Lower lobe of right lung (tissue), 2 donors: ENCODE data around the gene DMRT2. TPM values are rescaled to one million over a fixed set of nuclear protein-coding genes. Genes with fewer than 3 reads are reported as not detected.

Experiments
- ATAC-seq, 2 donors: fragments of 200-7000 bp; cut with Tn5 transposase; one replicate each; pipeline ENCODE4 v1.9.1; 2020 to 2022; ENCODE audit warnings: mild to moderate bottlenecking in 2 of 2, moderate library complexity in 2 of 2
- DNase-seq: peaks from one replicate; pipeline ENCODE4 v3.0.0-alpha.2; 2020
- H3K27ac ChIP-seq: fragments of 200-600 bp; one replicate; pipeline ENCODE4 v1.8.0; 2022
- H3K27me3 ChIP-seq: fragments of 200-600 bp; one replicate; pipeline ENCODE4 v1.8.0; 2022; ENCODE audit warnings: low read depth
- H3K36me3 ChIP-seq: fragments of 200-600 bp; one replicate; pipeline ENCODE4 v1.8.0; 2022; ENCODE audit warnings: mild to moderate bottlenecking
- H3K4me1 ChIP-seq: fragments of 200-600 bp; one replicate; pipeline ENCODE4 v1.8.0; 2022
- H3K4me3 ChIP-seq: fragments of 200-600 bp; one replicate; pipeline ENCODE4 v1.8.0; 2022; ENCODE audit warnings: mild to moderate bottlenecking
- H3K9me3 ChIP-seq: fragments of 200-600 bp; one replicate; pipeline ENCODE4 v1.8.0; 2022
- intact Hi-C: fragments of 100-400 bp; cut with DNase I; formaldehyde crosslinking; loops from one replicate; pipeline ENCODE4 v1.11.0; 2022
- total RNA-seq: library from RNA; stranded (reverse); fragmentation: NEBNext Ultra II Directional; extraction: Animal tissue kit (Norgen Biotek cat#: 25700); gene quantifications from one replicate; pipeline ENCODE4 v1.2.1, GENCODE V29; 2021
- TF ChIP-seq, protein P1 (sequence below): fragments of 200-600 bp; IDR thresholded peaks from one replicate; pipeline ENCODE4 v1.8.0; 2022; ENCODE audit warnings: antibody characterized with exemption, mild to moderate bottlenecking
- donor health status: DM: no; HTN: yes; CAD: no; lungs with severe emphysema.

The DMRT2 gene
- total RNA-seq, 1 donor from 2014 or later, result 0.86 TPM

- intact Hi-C loops, result no loop called here
- Histone ChIP-seq H3K27me3 (peaks cover 100% of the 10 kb centered on the region), H3K4me1 (peaks cover 46% of the 10 kb centered on the region), H3K4me3 (peak overlapping the region; percentile 59), H3K36me3 (no peaks in the 10 kb centered on the region), H3K27ac (no peak overlapping the region), H3K9me3 (no peaks in the 10 kb centered on the region)
- no peak for DNase-seq
- TF ChIP-seq, protein P1, sequence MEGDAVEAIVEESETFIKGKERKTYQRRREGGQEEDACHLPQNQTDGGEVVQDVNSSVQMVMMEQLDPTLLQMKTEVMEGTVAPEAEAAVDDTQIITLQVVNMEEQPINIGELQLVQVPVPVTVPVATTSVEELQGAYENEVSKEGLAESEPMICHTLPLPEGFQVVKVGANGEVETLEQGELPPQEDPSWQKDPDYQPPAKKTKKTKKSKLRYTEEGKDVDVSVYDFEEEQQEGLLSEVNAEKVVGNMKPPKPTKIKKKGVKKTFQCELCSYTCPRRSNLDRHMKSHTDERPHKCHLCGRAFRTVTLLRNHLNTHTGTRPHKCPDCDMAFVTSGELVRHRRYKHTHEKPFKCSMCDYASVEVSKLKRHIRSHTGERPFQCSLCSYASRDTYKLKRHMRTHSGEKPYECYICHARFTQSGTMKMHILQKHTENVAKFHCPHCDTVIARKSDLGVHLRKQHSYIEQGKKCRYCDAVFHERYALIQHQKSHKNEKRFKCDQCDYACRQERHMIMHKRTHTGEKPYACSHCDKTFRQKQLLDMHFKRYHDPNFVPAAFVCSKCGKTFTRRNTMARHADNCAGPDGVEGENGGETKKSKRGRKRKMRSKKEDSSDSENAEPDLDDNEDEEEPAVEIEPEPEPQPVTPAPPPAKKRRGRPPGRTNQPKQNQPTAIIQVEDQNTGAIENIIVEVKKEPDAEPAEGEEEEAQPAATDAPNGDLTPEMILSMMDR, result no peak
- ATAC-seq, result no peak
Measured at GRCh38 chr9:1046639-1047572, 3.3 kb upstream of the DMRT2 start.

GRCh38 chr9:1047591-1048230 is 2.4 kb upstream of the DMRT2 start:
- Histone ChIP-seq H3K36me3 (no peaks in the 10 kb centered on the region), H3K4me1 (peaks cover 55% of the 10 kb centered on the region), H3K9me3 (no peaks in the 10 kb centered on the region), H3K4me3 (peak overlapping the region; percentile 59), H3K27me3 (peaks cover 100% of the 10 kb centered on the region), H3K27ac (no peak overlapping the region)
- intact Hi-C loops, result no loop called here
- DNase-seq (no peak), ATAC-seq (no peak)
- TF ChIP-seq, protein P1, result no peak

- Histone ChIP-seq H3K27ac (no peak overlapping the region), H3K27me3 (peaks cover 100% of the 10 kb centered on the region), H3K4me3 (peak overlapping the region; percentile 59), H3K36me3 (no peaks in the 10 kb centered on the region), H3K9me3 (no peaks in the 10 kb centered on the region), H3K4me1 (peaks cover 58% of the 10 kb centered on the region)
- no peak for DNase-seq
- TF ChIP-seq, protein P1, result no peak
- ATAC-seq, result no peak
- intact Hi-C loops, result no loop called here
Measured at GRCh38 chr9:1048231-1048619, 1.9 kb upstream of the DMRT2 start.

GRCh38 chr9:1048811-1049210 is 1.3 kb upstream of the DMRT2 start:
- H3K9me3 ChIP-seq, result no peaks in the 10 kb centered on the region
- TF ChIP-seq, protein P1, result no peak
- H3K27ac ChIP-seq, result no peak overlapping the region
- H3K27me3 ChIP-seq, result peaks cover 100% of the 10 kb centered on the region
- DNase-seq, result no peak
- H3K36me3 ChIP-seq, result no peaks in the 10 kb centered on the region
- H3K4me3 ChIP-seq, result no peak overlapping the region
- intact Hi-C loops, result no loop called here
- peaks cover 58% of the 10 kb centered on the region for H3K4me1 ChIP-seq
- no peak for ATAC-seq

DNA sequence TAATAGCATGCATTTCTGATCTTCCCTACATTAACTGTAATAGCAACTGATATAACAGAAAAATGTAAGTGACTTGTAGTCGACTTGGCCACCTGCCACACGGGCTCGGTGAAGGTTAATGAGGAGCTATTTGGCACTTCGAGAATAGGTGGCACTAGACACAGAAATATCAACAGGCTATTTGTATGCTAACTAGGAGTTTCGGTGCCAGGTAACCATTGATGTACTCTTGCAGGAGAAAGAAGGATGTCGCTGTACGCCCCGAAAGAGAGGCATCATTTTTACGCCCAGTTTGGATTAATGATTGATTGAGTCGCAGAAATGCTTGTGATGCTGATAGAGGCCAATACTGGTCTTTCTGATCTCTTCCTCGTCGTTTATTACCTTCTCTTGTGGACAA is 516 bp upstream of the DMRT2 start:
- no peaks in the 10 kb centered on the region for H3K36me3 ChIP-seq
- ATAC-seq (no peak), DNase-seq (no peak)
- TF ChIP-seq, protein P1, result no peak
- H3K4me1 ChIP-seq, result peaks cover 58% of the 10 kb centered on the region
- intact Hi-C loops, result no loop called here
- no peaks in the 10 kb centered on the region for H3K9me3 ChIP-seq
- H3K27me3 ChIP-seq, result peaks cover 100% of the 10 kb centered on the region
- H3K4me3 ChIP-seq, result peak overlapping the region; percentile 47
- H3K27ac ChIP-seq, result no peak overlapping the region
